Right ventricle myocardium inferior (tissue), 1 donor: Measurements from ENCODE around the gene LCE2C. TPM values are rescaled to one million over a fixed set of nuclear protein-coding genes. Genes with fewer than 3 reads are reported as not detected.
A peak's percentile ranks its signal among the peaks of the same experiment; 100 is the strongest.
"Not testable (repeated sequence)": the region's sequence is repeated elsewhere in the genome, so short reads cannot be mapped to it uniquely, and the experiment has no call there.

Experiments
- ATAC-seq: fragments of 200-7000 bp; cut with Tn5 transposase; one replicate; pipeline ENCODE4 v1.9.1; 2020; ENCODE audit warnings: mild to moderate bottlenecking, moderate library complexity
- DNase-seq: peaks from one replicate; pipeline ENCODE4 v3.0.0; 2021; ENCODE audit errors: missing footprints
- intact Hi-C: fragments of 100-400 bp; cut with DNase I; formaldehyde crosslinking; loops from one replicate; pipeline ENCODE4 v1.11.0; 2022
- long read RNA-seq: library from polyadenylated mRNA; unstranded; transcript quantifications from one replicate; pipeline ENCODE4 v2.0.0, GENCODE V29; 2021
- total RNA-seq: library from RNA; stranded (reverse); fragmentation: NEBNext Ultra II Directional; extraction: Animal tissue kit (Norgen Biotek cat#: 25700); gene quantifications from one replicate; pipeline ENCODE4 v1.2.1, GENCODE V29; 2021
- donor health status: DM: no; HTN: yes; CAD: no; lungs with severe emphysema.

The LCE2C gene, protein sequence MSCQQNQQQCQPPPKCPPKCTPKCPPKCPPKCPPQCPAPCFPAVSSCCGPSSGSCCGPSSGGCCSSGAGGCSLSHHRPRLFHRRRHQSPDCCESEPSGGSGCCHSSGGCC
- total RNA-seq, result not detected
- long read RNA-seq, result 0 reads

DNA sequence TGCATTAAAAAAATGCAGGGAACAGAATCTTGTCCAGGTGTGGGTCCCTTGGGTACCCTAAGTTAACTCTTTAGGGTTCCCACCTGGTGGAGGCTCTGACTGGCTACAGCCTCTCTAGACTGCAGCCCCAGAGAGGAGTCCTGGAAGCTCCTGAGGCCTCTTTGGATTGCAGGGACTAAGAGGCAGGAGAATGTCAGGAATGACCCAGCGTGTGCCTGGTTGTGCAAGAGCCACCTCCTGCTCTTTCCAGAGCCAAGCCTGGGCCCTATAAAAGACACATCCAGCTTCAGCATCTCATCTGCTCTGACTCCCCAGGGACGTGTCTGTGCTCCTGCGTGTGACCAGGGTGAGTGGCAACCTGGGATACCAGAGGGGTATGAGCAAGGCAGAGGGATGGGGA, at the start of gene LCE2C:
TSS of gene LCE2C (plus strand) at position 297 of the 400 bp plus-strand sequence. CDS start 737 bp downstream, outside the sequence.
- intact Hi-C loops, DNase-seq: not testable (repeated sequence)

DNA sequence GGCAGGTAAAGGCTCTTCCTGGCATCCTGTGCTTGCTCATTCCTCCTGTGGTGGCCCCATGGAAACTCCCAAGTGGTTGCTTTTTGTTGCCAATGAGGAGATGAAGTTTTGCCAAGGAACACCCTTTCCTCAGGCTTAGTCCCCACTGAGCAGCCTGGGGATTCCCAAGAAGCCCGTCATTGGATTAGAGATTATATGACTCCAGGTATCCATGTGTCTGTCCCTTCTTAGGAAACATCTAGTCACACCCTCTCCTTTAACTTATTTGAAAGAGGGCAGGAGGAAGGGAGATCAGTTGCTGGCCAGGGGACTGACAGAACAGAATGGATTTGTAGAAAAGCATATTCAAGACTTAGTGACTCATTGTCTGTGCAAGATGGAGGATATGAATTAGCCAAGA, 48.3 kb upstream of the LCE2C start:
- DNase-seq (no peak), ATAC-seq (no peak)
- intact Hi-C loops, result no loop called here

More for the DNA sequence above, at the start of gene LCE2C:
- ATAC-seq, result not testable (repeated sequence)

DNA sequence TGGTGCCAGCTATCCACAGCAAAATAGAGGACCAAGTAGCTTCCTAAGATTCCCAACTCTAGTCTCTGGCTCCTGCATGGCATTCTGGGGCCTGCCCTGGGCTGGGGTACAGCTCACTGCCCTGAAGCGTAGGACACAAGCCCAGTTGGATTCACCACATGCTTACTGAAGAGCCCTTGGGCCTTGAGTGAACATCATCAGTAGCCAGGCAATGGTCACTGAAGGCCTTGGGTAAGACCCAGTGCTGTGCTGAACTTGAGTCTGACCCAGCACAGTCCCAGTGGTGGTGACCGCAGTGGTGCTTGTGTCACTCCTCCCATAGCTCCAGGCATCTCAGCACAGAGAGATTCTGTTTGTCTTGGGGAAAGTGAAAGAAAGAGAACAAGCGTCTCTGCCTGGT, 44.5 kb upstream of the LCE2C start:
- ATAC-seq (no peak), DNase-seq (no peak)
- intact Hi-C loops, result no loop called here

DNA sequence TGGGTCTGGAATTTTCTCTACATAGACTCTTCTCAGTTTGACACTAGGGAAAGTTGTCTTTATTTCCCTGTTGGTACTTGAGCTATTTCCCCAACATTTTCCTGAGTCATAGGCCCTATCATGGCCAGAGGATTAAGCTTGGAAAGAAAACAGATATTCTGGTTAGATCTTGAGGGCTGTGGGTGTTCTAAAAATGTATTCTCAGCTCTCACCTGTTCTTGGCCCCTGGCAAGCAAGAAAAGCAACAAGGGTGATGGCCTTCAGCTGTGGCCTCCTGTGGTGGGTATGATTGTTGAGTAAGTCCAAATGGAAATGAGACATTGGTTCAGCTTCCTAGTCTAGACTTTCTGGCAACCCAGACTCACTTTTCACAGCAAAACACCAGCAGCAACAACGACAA, 34.7 kb upstream of the LCE2C start:
- intact Hi-C loops, result no loop called here
- ATAC-seq (no peak), DNase-seq (no peak)

DNA sequence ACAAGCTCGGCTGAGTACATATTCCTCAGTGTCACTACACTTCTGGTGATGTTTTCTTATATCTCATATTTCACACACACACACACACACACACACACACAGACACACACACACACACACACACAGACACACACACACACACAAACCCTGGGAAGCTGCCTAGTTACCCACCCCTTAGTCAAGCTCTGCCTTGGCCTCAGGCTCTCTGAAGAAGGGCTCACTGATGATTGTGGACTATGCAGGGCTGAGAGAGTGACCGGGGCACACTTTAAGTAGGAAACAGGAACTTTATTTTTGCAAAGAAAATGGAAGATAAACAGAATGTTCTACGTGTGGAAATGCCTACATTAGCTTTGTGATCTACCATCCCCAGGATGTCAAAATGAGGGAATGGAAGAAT, 31.1 kb upstream of the LCE2C start:
- ATAC-seq (no peak), DNase-seq (no peak)
- intact Hi-C loops, result no loop called here

DNA sequence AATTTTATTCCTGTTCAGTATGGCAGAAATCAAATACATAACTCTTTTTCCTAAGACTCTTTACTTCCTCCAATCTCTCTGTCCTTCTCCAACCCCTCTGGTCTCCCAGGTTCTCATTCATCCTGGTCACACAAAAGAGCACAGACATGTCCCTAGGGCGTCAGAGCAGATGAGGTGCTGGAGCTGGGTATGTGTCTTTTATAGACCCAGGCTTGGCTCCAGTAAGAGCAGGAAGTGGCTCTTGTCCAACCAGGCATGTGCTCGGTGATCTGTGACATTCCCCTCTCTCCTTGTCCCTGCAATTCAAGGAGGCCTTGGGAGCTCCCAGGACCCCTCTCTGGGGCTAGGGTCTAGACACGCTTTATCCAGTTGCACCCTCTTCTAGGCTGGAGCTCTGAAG, 29.9 kb upstream of the LCE2C start:
- no peak for ATAC-seq
- intact Hi-C loops, result no loop called here
- DNase-seq, result no peak

DNA sequence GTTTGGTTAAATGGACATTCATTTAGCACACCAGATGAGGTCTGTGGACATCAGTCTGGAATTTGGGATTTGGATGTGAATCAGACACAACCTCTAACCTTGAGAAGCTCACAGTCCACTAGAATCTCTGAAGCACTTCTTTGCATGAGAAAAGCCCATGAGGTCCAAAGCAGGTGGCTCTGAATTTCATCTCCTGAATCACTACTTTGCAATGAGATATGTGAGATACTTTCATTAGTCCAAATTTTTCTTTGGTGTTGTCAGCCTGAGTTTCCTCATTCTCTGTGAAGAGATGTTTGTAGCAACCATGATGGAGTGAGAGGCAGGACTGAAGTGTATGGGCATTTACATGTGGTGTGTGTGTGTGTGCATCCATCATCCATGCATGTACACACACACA, 28.4 kb upstream of the LCE2C start:
- intact Hi-C loops, result no loop called here
- DNase-seq, result no peak
- ATAC-seq, result no peak

DNA sequence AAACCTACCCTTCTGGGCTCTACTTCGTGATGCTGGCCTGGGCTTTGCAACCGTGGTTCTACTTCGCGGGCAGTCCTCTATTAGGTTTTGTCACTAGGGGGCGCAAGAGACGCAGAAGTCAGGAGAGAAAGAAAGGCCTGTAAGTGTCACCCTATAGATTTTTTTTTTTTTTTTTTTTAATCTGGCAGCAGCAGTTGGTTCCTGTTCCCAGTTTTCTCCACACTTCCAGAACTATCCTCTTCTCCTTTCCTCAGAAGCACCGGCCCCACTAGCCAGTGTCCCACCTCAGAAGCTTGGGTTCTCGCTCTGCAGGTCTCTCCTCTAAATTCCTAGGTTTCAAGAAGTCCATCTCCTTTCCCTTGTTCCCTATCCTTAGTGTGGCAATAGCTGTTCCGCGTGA, 21.0 kb upstream of the LCE2C start:
- DNase-seq (no peak), ATAC-seq (no peak)
- intact Hi-C loops, result no loop called here

DNA sequence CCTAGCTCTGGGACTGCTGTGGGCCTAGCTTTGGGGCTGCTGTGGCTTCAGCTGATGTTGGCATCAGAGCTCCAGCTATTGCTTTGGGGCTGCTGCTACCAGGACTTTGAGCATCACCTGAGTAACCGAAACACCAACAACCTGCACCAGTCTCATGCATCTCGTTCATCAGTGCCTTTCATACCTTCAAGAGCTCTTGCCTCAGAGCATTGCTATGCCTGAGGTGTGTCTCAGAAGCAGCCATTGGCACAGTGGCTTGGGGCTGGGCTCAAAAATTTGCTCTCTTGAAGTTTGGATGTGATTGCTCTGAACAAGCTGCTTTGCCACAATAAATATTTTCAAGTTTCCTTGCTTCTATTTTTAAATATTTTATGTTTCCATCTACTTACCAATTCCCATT, 18.6 kb upstream of the LCE2C start:
- intact Hi-C loops, result no loop called here
- ATAC-seq (no peak), DNase-seq (no peak)

DNA sequence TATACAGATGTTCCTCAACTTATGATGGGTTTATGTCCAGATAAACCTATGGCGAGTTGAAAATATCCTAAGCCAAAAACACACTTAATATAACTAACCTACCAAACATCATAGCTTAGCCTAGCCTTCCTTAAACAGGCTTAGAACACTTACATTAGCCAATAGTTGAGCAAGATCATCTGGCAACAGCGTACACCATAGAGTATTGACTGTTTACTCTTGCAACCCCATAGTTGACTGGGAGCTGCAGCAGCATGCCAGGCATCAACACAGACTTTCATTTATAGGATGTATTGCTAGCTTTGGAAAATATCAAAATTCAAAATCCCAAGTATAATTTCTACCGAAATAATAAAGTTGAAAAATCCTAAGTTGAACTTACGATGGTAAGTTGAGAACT, 17.4 kb upstream of the LCE2C start:
- ATAC-seq, result no peak
- intact Hi-C loops, result no loop called here
- no peak for DNase-seq

DNA sequence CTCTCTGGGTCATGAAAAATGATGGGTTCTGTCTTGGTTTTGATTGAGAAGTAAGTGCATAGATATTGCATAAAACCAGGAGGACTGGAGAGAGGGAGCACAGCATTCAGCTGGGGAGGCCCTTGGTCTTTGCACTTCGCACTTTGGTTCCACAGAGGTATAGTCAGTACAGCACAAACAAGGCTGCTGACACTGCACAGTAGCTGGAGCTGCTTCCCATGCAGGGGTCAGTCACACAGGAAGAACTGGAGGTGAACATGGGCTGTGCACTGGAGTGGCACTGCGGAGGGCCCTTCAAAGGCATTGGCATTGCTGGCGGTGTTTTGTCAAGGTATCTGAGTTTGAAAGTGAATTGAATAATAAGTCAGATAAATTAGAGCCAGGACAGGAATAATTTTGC, 16.4 kb upstream of the LCE2C start:
- DNase-seq (no peak), ATAC-seq (no peak)
- intact Hi-C loops, result no loop called here

DNA sequence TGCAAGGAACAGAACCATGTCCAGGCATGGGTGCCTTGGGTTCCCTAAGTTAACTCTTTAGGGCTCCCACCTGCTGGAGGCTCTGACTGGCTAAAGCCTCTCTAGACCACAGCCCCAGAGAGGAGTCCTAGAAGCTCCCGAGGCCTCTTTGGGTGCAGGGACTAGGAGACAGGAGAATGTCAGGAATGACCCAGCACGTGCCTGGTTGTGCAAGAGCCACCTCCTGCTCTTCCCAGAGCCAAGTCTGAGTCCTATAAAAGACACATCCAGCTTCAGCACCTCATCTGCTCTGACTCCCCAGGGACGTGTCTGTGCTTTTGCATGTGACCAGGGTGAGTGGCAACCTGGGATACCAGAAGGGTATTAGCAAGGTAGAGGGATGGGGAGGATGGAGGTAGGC, 12.0 kb upstream of the LCE2C start, which contains the start of gene LCE2D:
TSS of gene LCE2D (plus strand) at position 283 of the 400 bp plus-strand sequence. CDS start 726 bp downstream, outside the sequence.
- no peak for ATAC-seq
- no peak for DNase-seq
- intact Hi-C loops, result no loop called here

DNA sequence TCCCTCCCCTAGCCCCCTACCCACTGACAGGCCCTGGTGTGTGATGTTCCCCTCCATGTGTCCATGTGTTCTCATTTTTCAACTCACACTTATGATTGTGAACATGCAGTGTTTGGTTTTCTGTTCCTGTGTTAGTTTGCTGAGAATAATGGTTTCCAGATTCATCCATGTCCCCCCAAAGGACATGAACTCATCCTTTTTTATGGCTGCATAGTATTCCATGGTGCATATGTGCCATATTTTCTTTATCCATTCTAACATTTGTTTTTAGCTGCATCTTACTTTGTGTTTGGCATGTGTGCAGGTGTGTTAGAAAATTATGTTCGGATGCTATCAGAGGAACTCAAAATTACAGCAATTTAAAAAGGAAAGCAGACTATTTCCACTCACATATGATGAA, 8.9 kb upstream of the LCE2C start:
- intact Hi-C loops, ATAC-seq, DNase-seq: not testable (repeated sequence)

DNA sequence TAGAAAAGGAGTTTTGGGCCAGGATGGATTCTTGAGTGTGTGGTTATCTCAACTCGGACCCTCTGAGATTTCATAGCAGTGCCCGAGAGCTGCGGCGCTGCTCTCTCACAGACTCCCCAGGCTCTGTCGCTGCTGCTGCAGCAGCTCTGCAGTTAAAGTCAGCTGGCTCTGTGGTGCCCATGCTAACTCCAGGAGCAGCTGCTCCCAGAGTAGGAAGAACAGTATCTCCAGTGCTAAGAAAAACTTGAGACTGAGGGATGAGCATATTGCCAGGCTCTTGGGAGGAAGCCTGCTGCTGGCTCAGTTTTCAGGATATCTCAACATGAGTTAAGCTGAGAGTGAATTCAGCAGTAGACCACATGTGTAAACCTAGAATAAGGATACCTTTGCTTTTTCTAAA, 7.4 kb upstream of the LCE2C start:
- ATAC-seq (no peak), DNase-seq (no peak)
- intact Hi-C loops, result no loop called here

DNA sequence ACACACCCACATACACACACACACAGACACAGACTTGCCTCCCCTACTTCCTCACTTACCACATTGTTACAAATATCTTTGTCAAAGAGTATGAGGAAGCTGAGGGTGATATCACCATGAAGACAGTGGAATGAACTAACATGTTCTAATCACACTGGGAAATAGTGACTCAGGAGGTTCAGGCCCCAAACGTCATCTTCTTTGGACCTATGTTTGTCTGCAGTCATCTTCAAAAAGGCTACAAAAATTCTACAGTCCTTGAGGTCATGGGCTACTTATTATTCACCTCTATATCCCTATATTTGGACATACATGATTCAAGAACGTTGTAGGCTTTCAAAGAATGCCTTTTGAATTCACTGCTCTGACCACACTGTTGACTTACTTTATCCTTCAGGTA, 2.1 kb upstream of the LCE2C start:
- DNase-seq (no peak), ATAC-seq (no peak)
- intact Hi-C loops, result no loop called here

DNA sequence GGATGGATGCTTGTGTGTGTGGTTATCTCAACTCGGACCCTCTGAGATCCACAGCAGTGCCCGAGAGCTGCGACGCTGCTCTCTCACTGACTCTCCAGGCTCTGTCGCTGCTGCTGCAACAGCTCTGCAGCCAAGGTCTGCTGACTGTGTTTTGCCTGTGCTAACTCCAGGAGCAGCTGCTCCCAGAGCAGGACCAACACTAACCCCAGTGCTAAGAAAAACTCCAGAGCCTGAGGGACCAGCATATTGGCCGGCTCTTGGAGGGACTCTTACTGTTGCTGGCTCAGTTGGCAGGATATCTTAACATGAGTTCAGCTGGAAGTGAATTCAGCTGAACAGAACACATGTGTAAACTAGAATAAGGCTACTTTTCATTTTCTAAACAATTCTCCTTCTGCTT, 4.4 kb downstream of the LCE2C start:
- ATAC-seq (peak; percentile 65), DNase-seq (no peak)
- intact Hi-C loops, result no loop called here

DNA sequence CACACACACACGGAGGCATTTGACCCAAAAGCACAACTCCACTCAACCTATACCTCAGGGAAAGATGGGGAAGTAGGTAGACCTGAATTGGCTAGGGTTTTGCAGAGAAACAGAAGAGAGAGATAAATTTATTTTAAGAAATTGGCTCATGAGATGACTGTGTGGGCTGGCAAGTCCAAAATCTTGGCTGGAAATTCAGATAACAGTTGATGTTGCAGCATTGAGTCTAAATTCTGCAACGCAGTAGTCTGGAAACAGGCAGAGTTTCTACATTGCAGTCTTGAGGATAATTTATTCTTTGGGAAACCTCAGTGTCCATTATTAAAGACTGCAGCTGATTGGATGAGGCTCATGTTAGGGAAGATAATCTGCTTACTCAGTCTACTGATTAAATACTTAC, 6.5 kb downstream of the LCE2C start:
- ATAC-seq (no peak), DNase-seq (no peak)
- intact Hi-C loops, result no loop called here

DNA sequence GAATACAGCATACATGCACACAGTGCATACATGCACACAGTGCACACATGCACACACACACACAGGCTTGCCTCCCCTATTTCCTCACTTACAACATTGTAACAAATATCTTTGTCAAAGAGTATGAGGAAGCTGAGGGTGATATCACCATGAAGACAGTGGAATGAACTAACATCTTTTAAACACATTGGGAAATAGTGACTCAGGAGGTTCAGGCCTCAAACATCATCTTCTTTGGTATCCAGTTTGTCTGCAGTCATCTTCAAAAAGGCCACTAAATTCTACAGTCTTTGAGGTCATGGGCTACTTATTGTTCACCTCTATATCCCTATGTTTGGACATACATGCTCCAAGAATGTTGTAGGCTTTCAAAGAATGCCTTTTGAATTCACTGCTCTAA, 8.8 kb downstream of the LCE2C start:
- intact Hi-C loops, result no loop called here
- ATAC-seq, result no peak
- DNase-seq, result no peak

DNA sequence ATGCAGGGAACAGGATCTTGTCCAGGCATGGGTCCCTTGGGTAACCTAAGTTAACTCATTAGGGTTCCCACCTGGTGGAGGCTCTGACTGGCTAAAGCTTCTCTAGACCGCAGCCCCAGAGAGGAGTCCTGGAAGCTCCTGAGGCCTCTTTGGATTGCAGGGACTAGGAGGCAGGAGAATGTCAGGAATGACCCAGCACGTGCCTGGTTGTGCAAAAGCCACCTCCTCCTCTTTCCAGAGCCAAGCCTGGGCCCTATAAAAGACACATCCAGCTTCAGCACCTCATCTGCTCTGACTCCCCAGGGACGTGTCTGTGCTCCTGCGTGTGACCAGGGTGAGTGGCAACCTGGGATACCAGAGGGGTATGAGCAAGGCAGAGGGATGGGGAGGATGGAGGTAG, 10.7 kb downstream of the LCE2C start, which contains the start of gene LCE2B:
TSS of gene LCE2B (plus strand) at position 301 of the 400 bp plus-strand sequence. CDS start 721 bp downstream, outside the sequence.
- DNase-seq, ATAC-seq, intact Hi-C loops: not testable (repeated sequence)

DNA sequence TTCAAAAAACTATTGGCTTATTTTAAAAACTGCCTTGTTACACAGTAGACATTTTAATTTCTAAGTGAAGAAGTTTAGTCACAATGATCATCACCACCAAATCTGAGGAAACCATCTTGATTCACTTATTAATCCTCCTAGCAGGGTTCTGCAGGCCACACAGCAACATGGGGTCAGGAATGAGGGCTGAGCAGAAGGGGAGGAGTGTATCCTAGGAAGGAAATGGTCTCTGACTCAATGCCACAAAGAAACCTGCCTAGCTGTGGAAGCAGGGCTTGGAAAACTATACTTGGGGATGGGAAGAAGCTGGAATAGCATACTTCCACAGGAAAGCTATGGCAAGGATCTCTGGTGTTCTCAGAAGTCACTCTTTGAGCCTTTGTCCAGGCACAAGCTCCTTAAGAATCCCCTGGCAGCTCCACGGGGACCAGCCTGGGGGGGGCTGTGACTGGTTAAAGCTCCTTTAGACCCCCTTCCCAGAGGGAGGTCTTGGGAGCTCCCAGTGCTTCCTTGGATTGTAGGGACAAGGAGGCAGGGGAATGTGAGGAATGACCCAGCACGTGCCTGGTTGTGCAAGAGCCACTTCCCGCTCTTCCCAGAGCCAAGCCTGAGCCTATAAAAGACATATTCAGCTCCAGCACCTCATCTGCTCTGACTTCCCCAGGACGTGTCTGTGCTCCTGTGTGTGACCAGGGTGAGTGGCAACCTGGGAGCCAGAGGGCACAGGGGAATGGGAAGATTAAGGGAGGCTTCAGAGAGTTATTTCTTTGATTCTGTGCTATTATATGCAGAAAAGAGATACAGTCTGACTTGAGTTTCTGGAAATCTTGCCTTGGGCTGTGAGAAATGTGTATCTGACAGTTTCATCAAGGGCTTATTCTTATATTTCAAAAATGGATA, 22.9 kb downstream of the LCE2C start, which contains the start of gene LCE2A:
TSS of gene LCE2A (plus strand) at position 645 of the 900 bp plus-strand sequence. CDS start 557 bp downstream, outside the sequence.
- intact Hi-C loops, result no loop called here
- ATAC-seq, result no peak
- DNase-seq, result no peak
